NCI-H2107 treated with DMSO at 0.1 percent for 48 hours (cell line): ENCODE results near the gene C16orf82.
"Not testable (repeated sequence)": the region's sequence is repeated elsewhere in the genome, so short reads cannot be mapped to it uniquely, and the experiment has no call there.

Experiments
- DNase-seq: peaks from one replicate; lab custom pipeline; 2025; ENCODE audit not compliant: unreplicated experiment; lab: John Stamatoyannopoulos, UW

The C16orf82 gene

GRCh38 chr16:27086031-27086430 is 19.3 kb downstream of the C16orf82 start:
- DNase-seq = not testable (repeated sequence)

GRCh38 chr16:27088216-27088615 is 21.5 kb downstream of the C16orf82 start:
- DNase-seq = no peak

- no peak for DNase-seq
These were observed 29.6 kb downstream of the C16orf82 start for GRCh38 chr16:27096375-27096774.

GRCh38 chr16:27097800-27098230 is 31.1 kb downstream of the C16orf82 start:
- DNase-seq = no peak

- DNase-seq = no peak
These were observed 31.8 kb downstream of the C16orf82 start for GRCh38 chr16:27098366-27099049.

GRCh38 chr16:27102701-27103575 is 36.2 kb downstream of the C16orf82 start:
- DNase-seq = no peak

- DNase-seq = no peak
These were observed 37.2 kb downstream of the C16orf82 start for GRCh38 chr16:27103954-27104353.

- DNase-seq = no peak
These were observed 39.6 kb downstream of the C16orf82 start for GRCh38 chr16:27106305-27106704.

GRCh38 chr16:27107185-27107592 is 40.5 kb downstream of the C16orf82 start:
- DNase-seq = no peak

- no peak for DNase-seq
These were observed 41.5 kb downstream of the C16orf82 start for GRCh38 chr16:27108051-27108770.

- no peak for DNase-seq
These were observed 42.3 kb downstream of the C16orf82 start for GRCh38 chr16:27108826-27109665.

GRCh38 chr16:27109666-27110523 is 43.2 kb downstream of the C16orf82 start:
- DNase-seq = no peak

- DNase-seq = no peak
These were observed 43.8 kb downstream of the C16orf82 start for GRCh38 chr16:27110524-27110896.

- no peak for DNase-seq
These were observed 44.8 kb downstream of the C16orf82 start for GRCh38 chr16:27111486-27111885.

- DNase-seq = no peak
These were observed 45.5 kb downstream of the C16orf82 start for GRCh38 chr16:27112093-27112811.

GRCh38 chr16:27113341-27113841 is 46.7 kb downstream of the C16orf82 start:
- DNase-seq = no peak

GRCh38 chr16:27114006-27114405 is 47.3 kb downstream of the C16orf82 start:
- no peak for DNase-seq

GRCh38 chr16:27118526-27118925 is 51.8 kb downstream of the C16orf82 start:
- DNase-seq = no peak
